GM10847 (cell line): ENCODE measurements around the gene B3GNT7.

Experiments
- POLR2A ChIP-seq: IDR thresholded peaks from 2 replicates; pipeline ENCODE4 v1.6.1; 2011; ENCODE audit not compliant: insufficient read length; ENCODE audit errors: extremely low read depth

The B3GNT7 gene

DNA sequence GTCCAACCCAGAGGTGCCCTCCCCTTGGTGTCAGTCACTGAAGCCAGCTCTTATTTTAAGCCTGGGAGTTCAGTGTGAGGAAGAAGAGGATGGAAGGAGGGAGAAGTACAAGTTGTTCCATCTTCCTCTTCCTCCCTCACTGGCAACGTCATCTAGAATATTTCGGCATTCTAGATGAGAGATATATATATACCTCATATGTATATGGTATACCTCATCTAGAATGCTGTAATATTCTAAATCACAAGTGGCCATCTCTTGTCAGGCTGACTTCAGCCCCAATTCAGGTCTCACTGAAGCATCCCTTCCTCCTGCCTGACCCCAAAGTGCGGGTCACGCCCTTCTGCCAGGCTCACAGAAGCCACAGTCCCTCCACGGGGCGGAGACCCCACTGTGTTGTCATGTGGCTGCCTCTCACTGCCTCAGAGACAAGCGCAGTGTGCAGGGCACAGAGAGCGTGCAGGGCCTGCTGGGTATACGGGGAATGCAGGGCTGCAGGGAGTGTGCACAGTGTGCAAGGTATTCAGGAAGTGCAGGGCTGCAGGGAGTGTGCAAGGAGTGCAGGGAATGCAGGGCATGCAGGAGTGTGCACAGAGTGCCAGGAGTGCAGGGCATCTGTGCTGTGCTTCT, 32.8 kb upstream of the B3GNT7 start:
- TF ChIP-seq POLR2A = no peak

DNA sequence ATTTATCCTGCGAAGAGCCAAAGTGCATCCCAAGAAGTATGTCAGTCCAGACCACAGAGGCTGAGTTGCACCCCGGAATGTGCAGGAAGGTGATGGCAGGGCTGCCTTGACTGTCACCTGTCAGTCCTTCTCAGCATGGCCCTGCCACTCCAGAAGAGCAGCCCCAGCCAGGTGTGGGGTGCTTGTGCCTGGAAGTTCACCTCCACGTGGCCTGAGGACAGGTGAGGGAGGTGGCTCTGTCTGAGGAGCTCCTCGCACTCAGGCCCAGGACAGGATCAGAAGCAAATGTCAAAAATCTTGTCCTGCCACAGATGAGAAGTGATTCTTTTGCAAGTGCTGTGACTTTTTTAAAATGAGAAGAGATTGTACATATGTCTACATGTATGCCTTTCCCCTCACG, 31.4 kb upstream of the B3GNT7 start:
- no peak for TF ChIP-seq POLR2A

DNA sequence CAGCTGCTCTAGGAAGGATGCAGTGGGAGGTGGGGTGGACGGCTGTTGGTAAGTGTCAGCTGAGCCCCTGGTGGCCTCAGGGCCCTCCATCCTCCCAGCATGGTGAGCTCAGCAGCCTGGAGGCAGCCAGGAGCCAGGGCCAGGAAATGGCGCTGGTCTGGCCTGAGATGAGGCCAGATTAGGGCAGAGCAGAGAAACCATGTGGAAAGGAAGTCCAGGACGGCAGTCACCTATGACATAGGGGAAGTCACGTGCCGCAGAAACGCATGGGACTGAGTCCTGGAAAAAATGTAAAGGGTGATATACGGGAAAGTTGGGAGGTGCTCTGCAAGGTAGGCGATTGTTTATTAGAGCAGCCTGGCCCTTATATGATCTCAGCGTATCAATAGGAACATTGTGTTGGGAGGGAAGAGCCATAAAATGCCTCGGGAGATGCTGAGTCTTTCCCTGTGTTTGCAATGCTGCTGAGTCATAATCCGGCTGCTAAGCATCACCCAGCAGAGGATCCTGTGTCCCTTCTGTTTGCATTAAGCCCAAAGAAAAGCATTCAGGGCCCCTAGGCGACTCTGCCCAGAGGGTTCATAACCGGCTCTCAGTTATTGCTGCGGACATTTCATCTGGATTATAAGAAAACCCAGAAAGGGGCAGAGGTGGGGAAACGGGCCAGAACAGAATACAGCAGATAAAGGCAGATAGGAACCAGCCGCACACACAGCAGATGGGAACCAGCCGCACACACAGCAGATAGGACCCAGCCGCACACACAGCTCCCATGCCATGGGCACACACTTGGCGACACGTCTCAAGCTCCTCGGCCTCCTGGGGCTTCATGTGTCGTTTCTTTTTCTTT, 30.3 kb upstream of the B3GNT7 start:
- TF ChIP-seq POLR2A = no peak

DNA sequence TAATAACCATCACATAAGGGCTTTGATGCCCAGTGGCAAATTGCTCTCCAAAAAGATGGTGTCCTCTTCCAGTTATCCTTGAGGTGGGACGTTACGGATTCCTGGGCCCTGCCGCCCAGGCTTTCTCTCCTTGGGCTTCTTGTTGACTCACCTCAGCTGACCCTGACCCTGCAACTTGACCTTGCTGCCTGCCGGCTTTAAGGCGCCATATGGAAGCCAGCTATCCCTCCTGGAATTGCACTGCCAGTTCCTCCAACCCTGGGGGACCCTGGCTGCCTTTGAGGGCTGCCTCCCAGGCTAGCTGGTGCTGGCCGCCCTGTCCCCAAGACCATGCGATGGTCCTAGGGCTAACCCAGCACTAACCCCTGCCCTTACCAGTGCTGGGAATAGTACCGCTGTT, 28.3 kb upstream of the B3GNT7 start:
- no peak for TF ChIP-seq POLR2A

DNA sequence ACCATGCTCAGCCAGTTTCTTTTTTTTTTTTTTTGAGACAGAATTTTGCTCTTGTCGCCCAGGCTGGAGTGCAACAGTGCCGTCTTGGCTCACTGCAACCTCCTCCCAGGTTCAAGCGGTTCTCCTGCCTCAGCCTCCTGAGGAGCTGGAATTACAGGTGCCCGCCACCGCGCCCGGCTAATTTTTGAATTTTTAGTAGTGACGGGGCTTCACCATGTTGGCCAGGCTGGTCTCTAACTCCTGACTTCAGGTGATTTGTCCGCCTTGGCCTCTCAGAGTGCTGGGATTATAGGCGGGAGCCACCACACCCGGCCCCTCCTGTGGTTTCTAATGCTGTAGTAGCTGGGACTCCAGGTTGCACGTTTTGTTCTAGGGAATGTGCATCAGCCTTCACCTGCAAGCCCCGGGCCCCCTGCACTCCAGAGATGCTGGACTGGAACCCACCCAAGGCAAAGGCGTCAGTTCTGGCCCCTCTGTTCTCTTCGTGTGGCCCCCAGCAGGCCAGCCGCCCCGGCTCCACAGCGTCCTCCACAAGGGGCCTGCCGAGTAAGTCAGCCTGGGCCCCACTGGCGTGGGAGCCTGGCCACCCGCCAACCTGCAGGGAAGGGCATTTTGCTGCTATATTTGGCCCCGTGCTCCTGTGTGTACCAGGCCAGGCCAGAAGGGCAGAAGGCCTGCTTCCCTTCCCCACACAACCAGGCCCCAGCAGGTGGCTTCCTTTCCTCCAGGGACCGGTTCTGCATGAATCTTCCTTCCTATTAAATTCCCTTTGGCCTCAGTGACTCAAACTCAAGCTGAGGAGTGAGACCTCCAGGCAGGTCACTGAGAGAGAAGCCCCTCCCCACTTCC, 25.7 kb upstream of the B3GNT7 start:
- no peak for TF ChIP-seq POLR2A

DNA sequence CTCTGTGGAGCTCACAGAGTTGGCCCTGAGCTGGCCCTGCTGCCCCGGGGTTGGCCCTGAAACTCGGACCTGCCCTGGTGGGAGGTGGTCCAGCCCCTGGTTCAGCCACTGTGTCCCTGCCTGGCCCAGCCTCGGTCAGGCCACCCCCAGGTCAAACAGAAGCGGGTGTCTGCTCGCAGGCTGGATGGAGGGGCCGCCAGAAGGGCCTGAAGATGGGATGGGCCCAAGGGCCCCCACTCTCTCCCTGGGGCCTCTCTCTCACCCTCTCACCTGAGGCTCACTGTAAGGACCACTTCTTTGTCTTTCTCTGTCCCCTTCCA, 25.1 kb upstream of the B3GNT7 start:
- no peak for TF ChIP-seq POLR2A

DNA sequence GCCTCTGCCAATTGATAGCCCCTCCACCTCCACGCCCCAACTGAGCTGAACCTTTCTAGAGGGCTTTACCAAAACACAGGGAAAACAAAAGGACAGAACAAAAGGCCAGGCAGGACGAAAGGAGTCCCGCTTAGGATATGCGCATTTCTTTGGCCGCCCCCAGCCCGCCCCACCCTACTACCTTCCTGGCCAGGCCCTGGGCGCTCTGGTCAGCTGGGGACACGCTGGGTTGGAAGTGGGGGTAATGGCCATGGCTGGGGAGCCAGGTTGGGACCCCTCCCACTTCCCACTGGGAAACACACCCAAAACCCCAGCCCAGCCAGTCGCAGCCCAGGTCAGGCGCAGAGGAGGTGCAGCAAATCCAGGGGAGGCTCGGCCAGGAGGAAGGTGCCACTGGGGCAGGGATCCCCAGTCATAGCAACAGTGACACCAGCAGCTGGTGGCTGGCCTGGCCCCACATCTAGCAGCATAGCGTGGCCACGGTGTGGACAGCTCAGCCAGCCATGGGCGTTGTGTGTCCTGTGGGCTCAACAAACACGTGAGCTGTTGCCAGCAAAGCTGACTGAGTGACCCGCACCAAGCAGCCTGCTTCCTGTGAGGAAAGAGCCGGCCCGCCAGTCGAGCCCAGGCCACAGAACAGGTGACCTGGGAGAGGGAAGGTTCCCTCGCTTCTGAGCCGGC, 24.6 kb upstream of the B3GNT7 start:
- TF ChIP-seq POLR2A = no peak

DNA sequence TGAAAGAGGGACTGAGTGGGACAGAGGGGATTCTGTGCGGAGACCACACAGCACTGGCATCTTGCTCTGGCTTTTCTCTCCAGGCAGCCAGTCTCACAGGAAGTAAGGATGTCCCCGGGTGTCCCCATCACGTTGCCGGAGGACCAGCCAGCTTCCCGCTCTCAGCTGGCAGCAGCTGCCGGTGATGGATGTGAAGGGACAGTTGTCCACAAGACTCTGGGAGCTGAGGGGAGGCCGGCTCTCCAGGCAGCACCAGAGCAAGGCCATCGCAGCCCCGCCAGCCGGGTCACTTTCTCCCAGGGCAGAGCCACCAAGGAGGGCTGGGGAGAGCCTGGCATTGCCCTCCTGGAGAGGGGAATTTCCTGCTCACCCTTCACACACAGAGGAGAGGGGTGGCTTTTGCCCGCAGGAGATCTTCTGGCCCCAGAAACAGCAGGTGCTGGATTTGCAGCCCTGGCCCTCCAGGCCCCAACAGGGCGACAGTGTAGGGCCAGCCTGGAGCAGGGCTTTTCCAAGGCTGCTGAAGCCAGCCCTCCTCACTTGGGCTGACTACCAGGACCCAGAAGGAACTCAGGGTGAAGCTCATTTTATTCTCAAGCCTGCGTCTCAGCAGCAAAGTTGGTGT, 24.0 kb upstream of the B3GNT7 start:
- TF ChIP-seq POLR2A = no peak

DNA sequence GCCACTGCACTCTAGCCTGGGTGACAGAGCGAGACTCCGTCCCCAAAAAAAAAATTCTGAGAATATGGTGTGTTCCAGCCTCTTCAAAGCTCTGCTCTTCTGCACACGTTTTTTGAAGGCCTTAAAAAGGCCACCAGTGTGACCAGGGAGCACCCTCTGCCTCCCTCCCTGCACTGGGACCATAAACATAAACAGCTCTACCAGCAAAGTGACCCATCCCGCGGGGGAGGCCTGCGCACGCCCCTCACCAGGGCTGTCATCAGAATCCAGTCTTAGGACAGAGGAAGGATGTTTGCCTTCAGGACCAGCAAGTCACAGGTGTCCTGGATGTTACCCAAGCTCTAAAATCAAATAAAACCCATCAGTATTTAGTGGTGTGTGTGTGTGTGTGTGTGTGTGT, 23.2 kb upstream of the B3GNT7 start:
- no peak for TF ChIP-seq POLR2A

DNA sequence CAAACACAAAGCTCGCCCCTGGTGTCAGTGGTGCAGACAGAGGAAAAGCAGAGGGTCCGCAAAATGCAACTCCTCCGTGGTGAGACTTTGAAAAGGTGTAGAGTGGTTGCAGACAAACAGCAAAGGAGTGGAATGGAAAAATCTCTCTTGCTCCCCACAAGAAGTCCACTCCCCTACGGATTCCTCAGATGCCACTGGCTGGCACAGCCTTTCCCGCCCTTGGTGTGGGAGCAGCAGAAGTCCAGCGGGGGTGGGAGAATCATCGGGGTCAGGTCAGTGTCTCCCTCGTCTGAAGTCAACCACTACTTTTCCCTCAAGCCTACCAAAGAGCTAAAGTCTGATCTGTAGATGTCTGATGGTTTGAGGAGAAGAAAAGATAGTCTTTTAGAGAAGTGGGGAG, 22.3 kb upstream of the B3GNT7 start:
- no peak for TF ChIP-seq POLR2A

DNA sequence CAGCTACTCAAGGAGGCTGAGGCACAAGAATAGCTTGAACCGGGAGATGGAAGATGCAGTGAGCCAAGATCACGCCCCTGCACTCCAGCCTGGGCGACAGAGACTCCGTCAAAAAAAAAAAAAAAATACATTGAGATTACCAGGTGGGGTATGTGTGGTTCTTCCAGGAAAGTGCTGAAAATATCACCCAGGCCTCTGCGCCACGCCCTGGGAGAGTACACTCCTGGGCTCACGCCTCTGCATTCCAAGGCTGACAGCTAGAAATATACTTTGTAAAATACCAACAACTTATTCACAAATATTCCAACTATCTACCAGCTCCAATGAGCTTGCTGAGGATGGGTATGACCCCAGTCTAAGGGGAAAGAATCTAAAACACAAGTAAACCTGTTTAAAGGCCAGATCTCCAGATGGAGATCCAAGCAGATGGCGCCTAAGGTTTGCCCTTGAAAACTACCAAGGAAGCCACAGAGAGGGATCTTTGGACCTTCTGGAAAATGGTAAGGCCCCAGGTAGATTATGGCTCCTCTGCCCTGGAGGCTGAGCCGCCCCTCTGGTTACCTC, 21.6 kb upstream of the B3GNT7 start:
- no peak for TF ChIP-seq POLR2A

DNA sequence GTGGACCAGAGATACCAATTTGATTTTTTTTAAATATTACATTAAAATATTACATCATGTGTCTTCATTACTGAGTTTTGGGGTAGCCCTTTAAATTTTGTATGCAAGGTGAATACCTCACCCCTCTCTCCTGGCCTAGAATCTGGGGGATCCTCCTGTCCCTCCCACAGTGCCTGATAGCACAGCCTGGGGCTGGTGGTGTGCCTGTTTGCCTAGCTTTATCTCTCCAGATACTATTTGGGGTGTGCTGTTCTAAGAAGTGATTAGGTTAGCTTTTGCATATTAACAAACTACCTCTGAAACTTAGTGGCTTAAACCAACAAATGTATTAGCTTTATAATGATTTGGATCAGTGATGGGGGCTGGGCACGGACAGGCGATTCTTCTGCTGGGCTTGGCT, 20.7 kb upstream of the B3GNT7 start:
- no peak for TF ChIP-seq POLR2A

DNA sequence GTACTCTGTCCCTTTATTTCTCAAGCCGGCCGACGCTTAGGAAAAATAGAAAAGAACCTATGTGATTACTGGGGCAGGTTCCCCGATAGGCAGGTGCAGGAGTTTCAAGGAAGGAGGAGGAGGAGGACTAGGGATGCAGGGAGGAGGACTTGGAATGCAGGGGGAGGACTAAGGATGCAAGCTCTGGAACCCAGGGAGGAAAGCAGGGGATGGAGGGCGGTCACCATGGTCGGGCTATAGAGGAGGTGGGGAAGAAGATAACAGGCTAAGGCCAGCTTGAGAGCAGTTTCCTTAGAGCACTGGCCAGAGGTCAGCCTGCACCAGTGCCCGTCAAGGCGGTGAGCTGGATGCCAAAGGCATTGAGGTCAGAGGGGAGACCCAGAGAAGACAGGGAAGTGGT, 18.7 kb upstream of the B3GNT7 start:
- TF ChIP-seq POLR2A = no peak

DNA sequence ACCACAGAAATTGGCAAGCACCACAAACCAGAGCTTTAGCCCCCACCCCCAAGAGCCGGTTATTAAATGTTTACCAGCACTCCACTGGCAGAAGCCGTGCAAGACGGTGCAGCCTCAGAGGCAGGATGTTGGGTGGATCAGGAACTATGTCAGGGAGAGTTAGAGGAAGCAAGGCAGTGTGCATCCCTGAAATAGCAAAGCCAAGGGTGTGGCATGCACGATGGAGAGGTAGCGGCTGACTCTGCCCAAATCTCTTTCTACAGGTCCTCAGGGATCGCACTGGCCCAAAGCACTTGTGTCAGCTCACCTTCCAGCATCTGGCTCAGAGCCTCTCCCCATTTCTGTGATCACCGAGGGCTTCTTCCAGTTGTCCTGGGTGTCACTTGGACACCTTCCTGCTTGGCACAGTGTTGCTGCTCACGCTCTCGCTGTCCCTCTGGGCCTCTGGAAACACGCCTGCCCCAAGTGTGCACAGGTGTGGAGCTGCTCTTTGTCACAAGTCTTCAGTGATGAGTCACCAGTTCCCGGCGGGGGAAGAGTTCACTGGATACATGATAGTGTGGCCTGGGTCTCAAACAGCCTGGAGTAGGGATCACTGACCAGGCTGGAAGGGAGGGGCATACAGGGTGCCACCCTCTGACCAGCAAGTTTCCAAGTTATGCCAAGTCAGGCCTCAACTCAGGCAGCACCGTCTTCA, 17.3 kb upstream of the B3GNT7 start:
- no peak for TF ChIP-seq POLR2A
